HepG2 (cell line): Measurements from ENCODE around the gene DLST. TPM values are rescaled to one million over a fixed set of nuclear protein-coding genes. Genes with fewer than 3 reads are reported as not detected.

Experiments
- ATAC-seq: fragments of 200-7000 bp; cut with Tn5 transposase; 3 replicates; pipeline ENCODE4 v1.9.1; 2020; ENCODE audit warnings: mild to moderate bottlenecking, moderate library complexity
- BruUV-seq: library from RNA; stranded (reverse); fragments of 400-500 nt; replicated peaks from 2 replicates; lab custom pipeline; 2021; lab: Mats Ljungman, UMichigan
- CTCF ChIA-PET: fragments of 300-600 bp; formaldehyde crosslinking; extraction: SDS; loops from one replicate; lab custom pipeline; 2021; ENCODE audit warnings: low total read pairs, inconsistent platforms, low intra/inter-chr PET ratio; lab: Yijun Ruan, JAX
- POLR2A ChIA-PET: fragments of 350-600 bp; sonication (Branson Sonifier 250); formaldehyde crosslinking; loops from one replicate; lab custom pipeline; 2020; ENCODE audit warnings: antibody characterized with exemption, inconsistent platforms; lab: Yijun Ruan, JAX
- DNase-seq: peaks from one replicate; pipeline ENCODE4 v3.0.0-alpha.2; 2015; ENCODE audit warnings: low spot score
- FAIRE-seq: peaks from 3 replicates; lab custom pipeline; 2011; peaks lifted over from hg19 to GRCh38; lab: Jason Lieb, UNC
- H2AFZ ChIP-seq: one replicate; pipeline ENCODE4 v1.6.1; 2011; ENCODE audit warnings: low read length, inconsistent platforms
- H3K27ac ChIP-seq: fragments of 300-600 bp; 3 replicates; pipeline ENCODE4 v1.8.0; 2011; ENCODE audit warnings: mixed run types, mild to moderate bottlenecking, mixed read lengths, low read length, inconsistent platforms; ENCODE audit not compliant: insufficient read depth; ENCODE audit errors: extremely low read length
- H3K27me3 ChIP-seq, 2 experiments: fragments of 200-600 bp in 1 of 2; 2 replicates in 1 of 2; 3 replicates in 1 of 2; pipeline versions ENCODE4 v1.6.0 to v1.8.0; 2011; ENCODE audit warnings: low read length in 2 of 2, mild to moderate bottlenecking in 2 of 2, moderate library complexity in 2 of 2, inconsistent platforms in 1 of 2; ENCODE audit not compliant: insufficient read depth in 2 of 2, control insufficient read depth in 1 of 2
- H3K36me3 ChIP-seq, 2 experiments: fragments of 200-600 bp in 1 of 2; replicated peaks in 1 of 2; 2 replicates in 1 of 2; 3 replicates in 1 of 2; pipeline versions ENCODE4 v1.5.1 to v1.8.0; 2011; ENCODE audit warnings: low read length in 2 of 2, inconsistent platforms in 1 of 2; ENCODE audit not compliant: insufficient read depth in 2 of 2, control insufficient read depth in 1 of 2
- H3K4me1 ChIP-seq: 2 replicates; pipeline ENCODE4 v1.5.1; 2012; ENCODE audit warnings: low read length, inconsistent platforms; ENCODE audit not compliant: insufficient read depth
- H3K4me2 ChIP-seq: 2 replicates; pipeline ENCODE4 v1.6.0; 2011; ENCODE audit warnings: low read depth, low read length, inconsistent platforms
- H3K4me3 ChIP-seq, 3 experiments: fragments of 200-600 bp in 1 of 3; sonication (generic), shearing (Covaris generic) in 1 of 3; replicated peaks in 1 of 3; 2 replicates each; pipeline ENCODE4 v1.5.1; 2011 to 2016; ENCODE audit warnings: low read length in 3 of 3, inconsistent platforms in 2 of 3, low read depth in 2 of 3, mild to moderate bottlenecking in 2 of 3, control low read depth in 1 of 3, mixed read lengths in 1 of 3; ENCODE audit not compliant: insufficient read depth in 1 of 3
- H3K79me2 ChIP-seq: one replicate; pipeline ENCODE4 v1.6.1; 2011; ENCODE audit warnings: low read length, inconsistent platforms; ENCODE audit not compliant: insufficient read depth
- H3K9ac ChIP-seq: 2 replicates; pipeline ENCODE4 v1.6.0; 2011; ENCODE audit warnings: mild to moderate bottlenecking, low read depth, low read length, inconsistent platforms; ENCODE audit not compliant: insufficient read depth
- H3K9me3 ChIP-seq: 2 replicates; pipeline ENCODE4 v1.5.1; 2012; ENCODE audit warnings: mild to moderate bottlenecking, low read length
- H4K20me1 ChIP-seq: 2 replicates; pipeline ENCODE4 v1.6.0; 2011; ENCODE audit warnings: inconsistent platforms, mild to moderate bottlenecking, low read length, moderate library complexity; ENCODE audit not compliant: insufficient read depth
- CCDC6 ChIP-seq: sonication (generic); formaldehyde crosslinking; IDR thresholded peaks from 2 replicates; pipeline ENCODE4 v1.8.1; 2022; ENCODE audit warnings: mild to moderate bottlenecking, missing genetic modification reagents, moderate library complexity
- NFAT5 ChIP-seq: sonication (generic); formaldehyde crosslinking; IDR thresholded peaks from 2 replicates; pipeline ENCODE4 v1.4.0; 2020; ENCODE audit warnings: missing genetic modification reagents
- NFE2L1 ChIP-seq: sonication (generic); formaldehyde crosslinking; IDR thresholded peaks from 2 replicates; pipeline ENCODE4 v1.4.0; 2020; ENCODE audit warnings: missing genetic modification reagents, mild to moderate bottlenecking, borderline replicate concordance
- PBX2 ChIP-seq: IDR thresholded peaks from 2 replicates; pipeline ENCODE4 v1.6.1; 2016; ENCODE audit warnings: control low read depth
- ZBED4 ChIP-seq: sonication (generic); formaldehyde crosslinking; IDR thresholded peaks from 2 replicates; pipeline ENCODE4 v1.4.0; 2020; ENCODE audit warnings: missing genetic modification reagents, borderline replicate concordance
- ZNF101 ChIP-seq: sonication (generic); formaldehyde crosslinking; IDR thresholded peaks from 2 replicates; pipeline ENCODE4 v1.4.0; 2020; ENCODE audit warnings: mild to moderate bottlenecking, low read depth, missing genetic modification reagents, borderline replicate concordance
- ZNF124 ChIP-seq: sonication (generic); formaldehyde crosslinking; IDR thresholded peaks from 2 replicates; pipeline ENCODE4 v1.4.0; 2020; ENCODE audit warnings: missing genetic modification reagents
- ZNF331 ChIP-seq: sonication (generic); formaldehyde crosslinking; IDR thresholded peaks from 2 replicates; pipeline ENCODE4 v1.4.0; 2020; ENCODE audit warnings: missing genetic modification reagents
- ZNF350 ChIP-seq: sonication (generic); formaldehyde crosslinking; IDR thresholded peaks from 2 replicates; pipeline ENCODE4 v1.4.0; 2020; ENCODE audit warnings: mild to moderate bottlenecking, low read depth, missing genetic modification reagents, borderline replicate concordance
- ZNF441 ChIP-seq: sonication (generic); formaldehyde crosslinking; IDR thresholded peaks from 2 replicates; pipeline ENCODE4 v1.7.0; 2021; ENCODE audit warnings: missing genetic modification reagents, borderline replicate concordance
- ZNF580 ChIP-seq: IDR thresholded peaks from 2 replicates; pipeline ENCODE4 v1.6.1; 2016; ENCODE audit warnings: low read depth, borderline replicate concordance
- ZNF746 ChIP-seq: sonication (generic); formaldehyde crosslinking; IDR thresholded peaks from 2 replicates; pipeline ENCODE4 v1.8.0; 2022; ENCODE audit warnings: mild to moderate bottlenecking, missing genetic modification reagents
- ZSCAN29 ChIP-seq: sonication (generic); formaldehyde crosslinking; conservative IDR thresholded peaks from 2 replicates; pipeline ENCODE4 v1.4.0; 2020; ENCODE audit warnings: mild to moderate bottlenecking, missing genetic modification reagents
- WGBS: methylation state at CpG from one replicate; pipeline ENCODE4 v1.1.6; 2017; ENCODE audit warnings: low lambda C conversion rate; 5-methylcytosine and 5-hydroxymethylcytosine counted together
- in situ Hi-C: cut with HindIII; loops from 2 replicates; pipeline ENCODE4 v1.10.0; 2017; ENCODE audit warnings: low pct_unique_long_range_greater_than_20kb; ENCODE audit not compliant: extremely low pct_ligation_motif_present
- intact Hi-C: fragments of 100-400 bp; cut with micrococcal nuclease; formaldehyde crosslinking; loops from one replicate; pipeline ENCODE4 v1.10.0; 2022; ENCODE audit not compliant: unreplicated experiment
- polyA plus RNA-seq, 8 experiments: library from polyadenylated mRNA; depleted of rRNA in 3 of 8; stranded (reverse) in 7 of 8; unstranded in 1 of 8; fragments of >200 nt; fragmentation: Illumina TruSeq in 4 of 8; extraction: Trizol in 4 of 8; gene quantifications; 2 replicates each; pipeline versions ENCODE4 v1.2.1 to v1.2.3, GENCODE V29; 2011 to 2016; ENCODE audit warnings: low read depth in 4 of 8, missing spikeins in 1 of 8, mixed read lengths in 1 of 8; ENCODE audit not compliant: insufficient read depth in 1 of 8
- total RNA-seq, 5 experiments: library from RNA; depleted of rRNA; stranded (reverse); fragments of >200 nt; fragmentation: Illumina TruSeq; extraction: Trizol; gene quantifications; 2 replicates each; pipeline ENCODE4 v1.2.3, GENCODE V29; 2016; ENCODE audit warnings: low read depth in 1 of 5

Gene DLST
- total and polyA plus RNA-seq, 2 of the 13 experiments (the other 11 are each of a cell fraction or from before 2014, with no cell fraction given), result 56.5 to 94.3 TPM

GRCh38 chr14:74867673-74868072, 14.0 kb upstream of the DLST start:
- WGBS, result 20% methylated on average over 5 of the region's 5 CpGs
- TF ChIP-seq ZNF746 (CRISPR knock-in tag) (no peak), NFE2L1 (CRISPR knock-in tag) (no peak), ZNF124 (CRISPR knock-in tag) (no peak), NFAT5 (CRISPR knock-in tag) (no peak), CCDC6 (no peak), ZNF350 (CRISPR knock-in tag) (no peak), ZNF580 (no peak), ZSCAN29 (CRISPR knock-in tag) (no peak), ZNF101 (no peak), ZNF441 (CRISPR knock-in tag) (no peak), ZBED4 (CRISPR knock-in tag) (no peak), ZNF331 (CRISPR knock-in tag) (no peak), PBX2 (CRISPR knock-in tag) (no peak)
- TF ChIP-seq, all 625 proteins: peak for 0
- ChIA-PET CTCF (no interaction called here), POLR2A (interaction anchor here (1.6 to 2.0 kb wide), 2 partner anchors 15 to 30 kb away, joined by 3 to 4 read pairs; no protein-coding TSS in a partner anchor)
- no peaks in the 10 kb centered on the region for H3K79me2 ChIP-seq
- H3K9me3 ChIP-seq, result no peaks in the 10 kb centered on the region
- no peaks in the 10 kb centered on the region for H3K36me3 ChIP-seq
- DNase-seq, result no peak
- no TSS peak for BruUV-seq
- no peaks in the 10 kb centered on the region for H4K20me1 ChIP-seq
- H3K27ac ChIP-seq, result no peak overlapping the region
- H3K4me1 ChIP-seq, result peaks cover 20% of the 10 kb centered on the region
- FAIRE-seq, result no peak
- H3K4me3 ChIP-seq, result no peak overlapping the region
- peak; percentile 23; the same call in 1 of the 3 replicates for ATAC-seq
- H3K27me3 ChIP-seq, result peaks cover 2 to 4% of the 10 kb centered on the region in 2 experiments; a peak in 1 of 5 replicates
- H2AFZ ChIP-seq, result no peak overlapping the region
- H3K9ac ChIP-seq, result no peak overlapping the region
- intact Hi-C loops, result no loop called here
- in situ Hi-C loops, result no loop called here
- H3K4me2 ChIP-seq, result no peak overlapping the region; the same call in 1 of the 2 replicates
